22Rv1 (cell line): Measurements from ENCODE around the gene ALDOA.
A peak's percentile ranks its signal among the peaks of the same experiment; 100 is the strongest.

Source experiments
- H3K27ac ChIP-seq: fragments of 450-650 bp; 2 replicates; pipeline ENCODE4 v1.5.1; 2017
- ZFX ChIP-seq: fragments of 450-650 bp; IDR thresholded peaks from 2 replicates; pipeline ENCODE4 v1.6.1; 2017; ENCODE audit warnings: antibody characterized with exemption, borderline replicate concordance
- TF ChIP-seq, protein P1 (sequence below): fragments of 450-650 bp; IDR thresholded peaks from 2 replicates; pipeline ENCODE4 v1.5.1; 2017; ENCODE audit warnings: mild to moderate bottlenecking

ALDOA gene

DNA sequence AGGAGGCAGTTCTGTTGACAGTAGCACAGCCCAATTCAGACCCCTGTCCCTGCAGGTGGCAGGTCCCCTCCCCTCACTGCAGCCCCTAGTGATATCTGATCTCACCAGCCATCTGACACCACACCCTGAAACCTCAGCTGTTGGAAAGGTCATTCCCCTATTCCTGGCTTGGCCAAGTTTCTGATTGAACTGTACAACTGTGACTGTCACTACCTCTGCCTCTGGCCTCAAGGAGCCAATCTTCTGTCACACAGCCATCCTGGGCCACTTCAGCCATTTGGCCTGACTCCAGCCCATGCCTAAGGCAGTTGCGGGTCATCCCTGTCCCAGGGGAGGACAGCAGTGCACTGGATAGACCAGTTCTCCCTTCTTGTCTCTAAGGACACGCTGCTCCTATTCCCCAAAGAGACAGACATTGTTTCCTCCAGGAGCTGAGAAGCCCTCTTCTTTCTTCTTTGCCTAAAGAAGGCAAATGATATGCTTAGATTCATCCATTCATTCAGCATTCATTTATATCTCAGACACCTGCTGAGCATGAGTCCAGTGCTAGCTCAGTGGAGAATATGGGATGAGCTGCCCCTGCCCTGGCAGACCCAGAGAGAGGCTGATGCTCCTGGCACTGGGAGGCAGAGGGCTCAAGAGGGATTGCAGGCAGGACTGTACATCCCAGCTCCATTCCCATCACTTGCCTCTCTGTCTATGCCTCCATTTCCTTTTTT, 4.6 kb upstream of the ALDOA start:
- H3K27ac ChIP-seq = peak overlapping the region; percentile 58
- TF ChIP-seq, protein P1, sequence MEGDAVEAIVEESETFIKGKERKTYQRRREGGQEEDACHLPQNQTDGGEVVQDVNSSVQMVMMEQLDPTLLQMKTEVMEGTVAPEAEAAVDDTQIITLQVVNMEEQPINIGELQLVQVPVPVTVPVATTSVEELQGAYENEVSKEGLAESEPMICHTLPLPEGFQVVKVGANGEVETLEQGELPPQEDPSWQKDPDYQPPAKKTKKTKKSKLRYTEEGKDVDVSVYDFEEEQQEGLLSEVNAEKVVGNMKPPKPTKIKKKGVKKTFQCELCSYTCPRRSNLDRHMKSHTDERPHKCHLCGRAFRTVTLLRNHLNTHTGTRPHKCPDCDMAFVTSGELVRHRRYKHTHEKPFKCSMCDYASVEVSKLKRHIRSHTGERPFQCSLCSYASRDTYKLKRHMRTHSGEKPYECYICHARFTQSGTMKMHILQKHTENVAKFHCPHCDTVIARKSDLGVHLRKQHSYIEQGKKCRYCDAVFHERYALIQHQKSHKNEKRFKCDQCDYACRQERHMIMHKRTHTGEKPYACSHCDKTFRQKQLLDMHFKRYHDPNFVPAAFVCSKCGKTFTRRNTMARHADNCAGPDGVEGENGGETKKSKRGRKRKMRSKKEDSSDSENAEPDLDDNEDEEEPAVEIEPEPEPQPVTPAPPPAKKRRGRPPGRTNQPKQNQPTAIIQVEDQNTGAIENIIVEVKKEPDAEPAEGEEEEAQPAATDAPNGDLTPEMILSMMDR = no peak
- TF ChIP-seq ZFX = no peak

GRCh38 chr16:30063278-30063892, 2.2 kb upstream of the ALDOA start:
- no peak for TF ChIP-seq ZFX
- TF ChIP-seq, protein P1 = no peak
- peak overlapping the region; percentile 98 for H3K27ac ChIP-seq

DNA sequence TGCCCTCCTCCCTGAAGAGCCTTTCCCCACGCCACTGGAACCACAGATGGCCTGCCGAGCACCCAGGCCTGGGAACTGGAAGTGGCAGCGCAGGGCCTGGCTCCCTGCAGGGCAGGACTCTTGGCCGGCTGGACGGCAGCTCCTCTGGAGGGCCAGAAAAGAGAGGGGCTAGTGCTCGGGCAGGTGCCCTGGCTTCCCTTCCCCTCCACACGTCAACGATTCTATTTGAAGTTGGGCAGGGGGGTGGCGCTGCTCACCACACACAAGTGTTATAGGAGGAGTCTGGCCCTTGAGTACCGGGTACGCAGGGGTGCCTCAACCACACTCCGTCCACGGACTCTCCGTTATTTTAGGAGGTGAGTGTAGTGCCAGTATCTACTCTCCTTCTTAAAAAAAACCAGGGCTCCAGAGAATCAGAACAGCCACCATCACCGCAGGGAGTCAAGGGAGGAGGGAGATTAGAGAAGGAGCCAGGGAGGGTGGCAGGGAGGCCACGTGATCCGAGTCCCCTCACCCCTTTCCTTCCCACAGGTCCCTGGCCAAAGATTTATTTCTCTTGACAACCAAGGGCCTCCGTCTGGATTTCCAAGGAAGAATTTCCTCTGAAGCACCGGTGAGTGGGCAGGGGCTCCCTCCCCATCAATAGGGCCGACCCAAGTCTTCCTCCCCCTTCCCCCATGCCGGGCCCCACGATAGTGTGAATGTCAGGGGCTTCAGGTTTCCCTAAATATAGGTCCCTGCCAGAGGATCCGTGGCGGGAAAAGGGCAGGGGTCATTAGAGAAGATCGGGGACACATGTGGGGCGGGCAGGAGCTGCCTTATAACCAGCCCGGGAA, 1.4 kb upstream of the ALDOA start:
- peak overlapping the region; percentile 98 for H3K27ac ChIP-seq
- TF ChIP-seq, protein P1 = no peak
- no peak for TF ChIP-seq ZFX

DNA sequence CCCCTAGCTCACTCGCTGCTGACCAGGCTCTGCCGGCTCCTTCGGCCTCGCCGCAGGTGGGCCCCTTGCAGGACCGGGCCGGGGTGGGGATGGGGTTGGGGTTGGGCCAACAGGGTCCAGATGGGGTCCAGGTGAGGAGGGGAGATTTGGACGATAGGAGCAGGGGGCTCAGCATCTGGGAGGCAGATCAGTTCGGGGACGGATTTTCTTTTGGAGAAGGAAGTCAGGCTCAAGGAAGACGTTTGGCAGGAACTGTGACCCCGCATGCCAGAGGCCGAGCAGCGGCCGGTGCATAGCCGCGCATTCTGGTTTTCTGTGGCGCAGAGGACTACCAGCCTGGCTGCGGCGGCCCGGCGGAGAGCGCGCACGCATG, 845 bp upstream of the ALDOA start:
- TF ChIP-seq, protein P1 = no peak
- no peak for TF ChIP-seq ZFX
- H3K27ac ChIP-seq = peak overlapping the region; percentile 98

GRCh38 chr16:30065943-30066760, 592 bp downstream of the ALDOA start:
- H3K27ac ChIP-seq = peak overlapping the region; percentile 98
- TF ChIP-seq ZFX = no peak
- TF ChIP-seq, protein P1 = no peak

DNA sequence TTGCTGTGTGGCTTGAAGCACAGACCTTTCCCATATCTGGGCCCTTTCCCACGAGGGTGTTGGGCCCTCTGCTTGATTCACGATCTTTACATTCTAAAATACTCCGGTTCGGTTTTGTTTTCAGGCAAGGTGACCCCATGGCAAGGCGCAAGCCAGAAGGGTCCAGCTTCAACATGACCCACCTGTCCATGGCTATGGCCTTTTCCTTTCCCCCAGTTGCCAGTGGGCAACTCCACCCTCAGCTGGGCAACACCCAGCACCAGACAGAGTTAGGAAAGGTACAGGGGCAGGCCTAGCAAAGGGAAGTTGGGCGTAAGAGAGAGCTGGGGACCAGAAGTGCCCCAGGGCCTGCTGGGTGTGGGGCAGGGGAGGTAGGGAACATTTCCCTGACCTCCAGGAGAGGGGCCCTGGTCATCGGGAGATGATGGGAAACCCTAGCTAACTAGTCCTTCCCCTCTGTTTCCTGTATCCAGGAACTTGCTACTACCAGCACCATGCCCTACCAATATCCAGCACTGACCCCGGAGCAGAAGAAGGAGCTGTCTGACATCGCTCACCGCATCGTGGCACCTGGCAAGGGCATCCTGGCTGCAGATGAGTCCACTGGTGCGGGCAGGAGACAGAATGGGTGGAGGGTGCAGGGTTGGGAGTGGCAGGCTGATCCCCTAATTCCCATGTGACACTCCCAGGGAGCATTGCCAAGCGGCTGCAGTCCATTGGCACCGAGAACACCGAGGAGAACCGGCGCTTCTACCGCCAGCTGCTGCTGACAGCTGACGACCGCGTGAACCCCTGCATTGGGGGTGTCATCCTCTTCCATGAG, 1.4 kb downstream of the ALDOA start:
- TF ChIP-seq, protein P1 = no peak
- no peak for TF ChIP-seq ZFX
- H3K27ac ChIP-seq = peak overlapping the region; percentile 98
